Measurements from ENCODE around the gene PNPT1.
"Not testable (repeated sequence)": the region's sequence is repeated elsewhere in the genome, so short reads cannot be mapped to it uniquely, and the experiment has no call there.

Gene PNPT1

DNA sequence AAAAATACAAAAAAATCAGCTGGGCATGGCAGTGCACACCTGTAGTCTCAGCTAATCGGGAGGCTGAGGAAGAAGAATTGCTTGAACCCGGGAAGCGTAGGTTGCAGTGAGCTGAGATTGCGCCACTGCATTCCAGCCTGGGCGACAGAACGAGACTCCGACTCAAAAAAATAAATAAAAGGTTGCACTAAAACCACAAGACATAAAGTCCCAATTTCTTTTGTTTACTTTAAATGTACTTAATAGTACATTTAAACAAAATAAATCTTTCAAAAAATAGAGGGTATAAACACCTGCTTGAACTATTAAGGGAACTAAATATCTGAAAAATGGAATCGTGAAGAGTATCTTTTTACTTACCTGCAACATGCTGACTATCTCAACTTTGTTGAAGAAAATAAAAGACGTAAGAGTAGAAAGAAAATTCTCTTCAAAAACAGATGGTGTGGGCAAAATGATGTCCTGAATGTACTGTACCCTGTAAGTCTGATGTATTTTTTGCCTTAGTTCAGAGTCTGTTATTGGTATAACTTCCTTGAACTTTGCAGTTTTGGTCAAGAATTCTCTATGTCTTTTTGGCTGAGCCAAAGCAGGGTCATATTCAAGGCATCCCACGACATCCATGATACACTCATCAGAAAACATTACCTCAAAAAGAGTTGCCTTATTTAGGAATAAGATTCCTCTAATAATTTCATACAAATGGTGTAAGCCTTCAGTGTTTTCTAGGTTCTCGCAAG lies 95.4 kb downstream of the PNPT1 start:
- in situ Hi-C loops (cut with MboI; ENCODE audit: low sequenced_read_pairs), result no loop called here

DNA sequence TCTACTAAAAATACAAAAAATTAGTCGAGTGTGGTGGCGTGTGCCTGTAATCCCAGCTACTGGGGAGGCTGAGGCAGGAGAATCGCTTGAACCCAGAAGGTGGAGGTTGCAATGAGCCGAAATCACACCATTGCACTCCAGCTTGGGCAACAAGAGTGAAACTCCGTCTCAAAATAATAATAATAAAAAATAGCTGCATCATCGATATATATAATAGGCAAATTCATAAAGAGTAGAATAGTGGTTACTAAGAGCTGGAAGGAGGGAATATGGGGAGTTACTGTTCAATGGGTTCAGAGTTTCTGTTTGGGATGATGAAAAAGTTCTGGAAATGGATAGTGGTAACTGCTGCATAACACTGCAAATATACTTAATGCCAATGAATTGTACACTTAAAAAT lies 96.8 kb downstream of the PNPT1 start:
- in situ Hi-C loops (cut with MboI; ENCODE audit: low sequenced_read_pairs), result not testable (repeated sequence)

DNA sequence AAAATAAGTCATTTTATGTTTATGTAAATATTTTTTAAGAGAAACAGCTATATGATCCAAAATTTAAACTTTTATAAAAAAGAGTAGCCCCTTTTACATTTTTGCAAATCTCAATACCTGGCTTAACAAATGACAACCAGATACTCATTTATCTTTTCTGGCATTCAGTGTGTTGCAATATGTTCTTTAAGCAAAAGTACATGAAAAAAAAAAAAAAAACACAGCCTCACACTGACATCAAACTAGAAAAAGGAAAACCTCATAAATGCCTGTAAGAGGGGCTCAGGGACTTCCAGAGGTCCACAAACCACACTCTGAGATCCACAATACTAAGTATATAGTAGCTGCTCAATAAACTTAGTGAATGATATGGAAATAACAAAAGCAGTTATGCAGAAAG lies 98.1 kb downstream of the PNPT1 start:
- in situ Hi-C loops (cut with MboI; ENCODE audit: low sequenced_read_pairs), result no loop called here

DNA sequence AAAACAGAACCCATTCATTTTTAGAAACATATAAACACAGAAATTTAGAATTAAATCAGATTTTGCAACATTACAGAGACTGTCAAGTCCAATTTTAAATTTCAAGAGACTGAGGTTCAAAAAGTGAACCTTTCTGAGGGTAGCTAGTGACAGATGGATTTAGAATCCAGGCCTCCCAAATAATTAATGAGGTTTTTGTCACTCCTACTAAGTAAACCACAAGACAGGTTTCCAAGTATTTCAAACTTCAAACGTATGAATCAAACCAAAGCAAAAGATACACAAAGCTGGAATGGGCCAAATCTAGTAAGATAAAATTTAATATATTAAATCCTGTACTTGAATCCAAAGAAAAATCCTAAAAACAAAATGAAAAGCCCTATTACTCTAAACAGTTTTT lies 101.5 kb downstream of the PNPT1 start:
- in situ Hi-C loops (cut with MboI; ENCODE audit: low sequenced_read_pairs), result no loop called here

DNA sequence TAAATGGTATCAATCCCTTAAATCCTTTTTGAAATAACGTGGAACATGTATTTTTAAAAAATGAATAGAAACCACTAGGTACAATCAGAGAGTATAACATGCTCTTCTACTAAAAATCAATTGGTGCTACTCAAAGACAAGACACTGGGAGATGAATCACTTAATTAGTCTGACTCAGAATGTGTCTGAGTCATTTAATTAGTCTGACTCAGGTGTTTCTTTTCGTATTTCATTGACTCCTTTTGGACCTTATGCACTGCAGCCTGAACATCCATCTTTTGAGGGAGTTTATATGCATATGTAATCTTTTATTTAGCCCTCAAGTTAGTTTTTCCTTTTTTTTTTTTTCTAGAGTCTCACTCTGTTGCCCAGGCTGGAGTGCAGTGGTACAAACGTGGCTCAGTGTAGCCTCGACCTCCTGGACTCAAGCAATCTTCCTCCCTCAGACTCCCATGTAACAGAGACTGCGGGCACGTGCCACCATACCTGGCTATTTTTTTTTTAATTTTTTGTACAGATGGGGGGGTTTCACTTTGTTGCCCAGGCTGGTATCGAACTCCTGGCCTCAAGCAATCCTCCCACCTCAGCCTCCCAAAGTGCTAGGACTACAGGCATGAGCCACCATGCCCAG lies 102.7 kb downstream of the PNPT1 start:
- in situ Hi-C loops (cut with MboI; ENCODE audit: low sequenced_read_pairs), result no loop called here

DNA sequence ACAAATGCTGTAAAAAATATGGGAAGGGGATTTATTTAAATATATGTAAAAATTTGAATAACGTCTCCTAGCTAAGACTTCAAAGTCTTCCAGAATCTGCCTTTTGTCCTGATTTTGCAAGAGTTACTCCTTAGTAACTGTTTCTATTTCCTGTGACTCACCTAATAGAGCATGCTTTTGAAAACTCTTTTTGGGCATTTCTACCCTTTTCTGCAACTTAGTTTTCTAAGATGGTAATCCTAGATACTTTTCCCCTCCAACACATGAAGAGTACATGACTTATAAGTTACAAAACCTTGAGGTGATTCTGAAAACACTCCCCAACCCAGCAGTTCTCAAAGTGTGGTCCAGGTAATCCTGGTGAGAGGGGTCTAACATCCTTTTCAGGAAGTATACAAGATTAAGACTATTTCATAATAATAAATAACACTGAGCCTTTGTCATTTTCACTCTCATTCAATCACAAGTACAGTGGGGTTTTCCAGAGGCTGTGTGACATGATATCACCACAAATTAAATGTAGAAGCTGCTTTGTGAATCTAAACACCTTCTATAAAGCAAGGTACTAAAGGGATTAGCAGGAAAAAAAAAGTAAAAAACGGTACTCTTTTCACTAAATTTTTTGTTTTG lies 108.1 kb downstream of the PNPT1 start:
- in situ Hi-C loops (cut with MboI; ENCODE audit: low sequenced_read_pairs), result no loop called here
